MM.1S (cell line): ENCODE measurements around the gene EWSR1.

Experiments
- DNase-seq: peaks from one replicate; pipeline ENCODE4 v3.0.0-alpha.2; 2015
- H2AFZ ChIP-seq: fragments of 300-600 bp; sonication (generic); 2 replicates; pipeline ENCODE4 v1.6.0; 2016; ENCODE audit warnings: antibody characterized with exemption, low read length
- H3F3A ChIP-seq: fragments of 300-600 bp; sonication (generic); 2 replicates; pipeline ENCODE4 v1.6.1; 2016; ENCODE audit warnings: mild to moderate bottlenecking, antibody characterized with exemption, low read length, moderate library complexity, mixed read lengths; ENCODE audit not compliant: insufficient read depth
- H3K27ac ChIP-seq: fragments of 300-600 bp; sonication (generic); 2 replicates; pipeline ENCODE4 v1.5.1; 2016; ENCODE audit warnings: mild to moderate bottlenecking, low read length
- H3K27me3 ChIP-seq: fragments of 300-600 bp; sonication (generic); replicated peaks from 2 replicates; pipeline ENCODE4 v1.6.0; 2016; ENCODE audit warnings: low read length; ENCODE audit not compliant: insufficient read depth
- H3K36me3 ChIP-seq: fragments of 300-600 bp; sonication (generic); replicated peaks from 2 replicates; pipeline ENCODE4 v1.6.1; 2016; ENCODE audit warnings: mild to moderate bottlenecking, low read length, mixed read lengths; ENCODE audit not compliant: insufficient read depth
- H3K4me1 ChIP-seq: fragments of 300-600 bp; sonication (generic); 2 replicates; pipeline ENCODE4 v1.6.1; 2016; ENCODE audit warnings: low read length, mixed read lengths
- H3K4me2 ChIP-seq: fragments of 300-600 bp; sonication (generic); 2 replicates; pipeline ENCODE4 v1.6.0; 2016; ENCODE audit warnings: low read depth, low read length
- H3K4me3 ChIP-seq: fragments of 300-600 bp; sonication (generic); 2 replicates; pipeline ENCODE4 v1.5.1; 2016; ENCODE audit warnings: low read length, mixed read lengths
- H3K79me2 ChIP-seq: fragments of 300-600 bp; sonication (generic); 2 replicates; pipeline ENCODE4 v1.6.1; 2016; ENCODE audit warnings: mixed run types, low read length, mixed read lengths
- H3K9ac ChIP-seq: fragments of 300-600 bp; sonication (generic); 2 replicates; pipeline ENCODE4 v1.6.1; 2016; ENCODE audit warnings: low read length, mixed read lengths
- H3K9me2 ChIP-seq: fragments of 300-600 bp; sonication (generic); replicated peaks from 2 replicates; pipeline ENCODE4 v1.6.1; 2016; ENCODE audit warnings: mild to moderate bottlenecking, low read length, mixed read lengths; ENCODE audit not compliant: insufficient read depth
- H3K9me3 ChIP-seq: fragments of 300-600 bp; sonication (generic); replicated peaks from 2 replicates; pipeline ENCODE4 v1.6.1; 2016; ENCODE audit warnings: mild to moderate bottlenecking, low read length, mixed read lengths; ENCODE audit not compliant: insufficient read depth
- H4K20me1 ChIP-seq: fragments of 300-600 bp; sonication (generic); 2 replicates; pipeline ENCODE4 v1.6.1; 2016; ENCODE audit warnings: mild to moderate bottlenecking, low read length, moderate library complexity, mixed read lengths; ENCODE audit not compliant: insufficient read depth
- CTCF ChIP-seq: fragments of 300-600 bp; sonication (generic); IDR thresholded peaks from 2 replicates; pipeline ENCODE4 v1.5.1; 2016; ENCODE audit warnings: antibody characterized with exemption, low read length, mixed read lengths
- EZH2 ChIP-seq: fragments of 300-600 bp; sonication (generic); optimal IDR thresholded peaks from 2 replicates; pipeline ENCODE3; 2017; ENCODE audit warnings: low read depth, mild to moderate bottlenecking, antibody characterized with exemption, low read length, mixed read lengths
- EZH2phosphoT487 ChIP-seq: fragments of 300-600 bp; sonication (generic); IDR thresholded peaks from 2 replicates; pipeline ENCODE4 v1.6.1; 2018; ENCODE audit warnings: antibody characterized with exemption, low read length

EWSR1 gene

GRCh38 chr22:29345932-29346331, 77.9 kb downstream of the EWSR1 start:
- Histone ChIP-seq H3K4me3 (no peak overlapping the region), H2AFZ (no peak overlapping the region), H3K36me3 (0 out of 2 replicates have a peak, but pooled peaks cover 6% of the 10 kb centered on the region), H3K27ac (no peak overlapping the region), H3K27me3 (no peaks in the 10 kb centered on the region), H3K4me2 (no peak overlapping the region), H3K9ac (no peak overlapping the region), H3K4me1 (no peaks in the 10 kb centered on the region), H3F3A (no peaks in the 10 kb centered on the region), H4K20me1 (no peaks in the 10 kb centered on the region), H3K9me3 (no peaks in the 10 kb centered on the region), H3K79me2 (no peaks in the 10 kb centered on the region), H3K9me2 (no peaks in the 10 kb centered on the region)
- DNase-seq: no peak
- TF ChIP-seq CTCF (no peak), EZH2phosphoT487 (no peak), EZH2 (no peak)

- Histone ChIP-seq H3K9me3 (no peaks in the 10 kb centered on the region), H3K27me3 (no peaks in the 10 kb centered on the region), H3K27ac (no peak overlapping the region), H3K4me1 (no peaks in the 10 kb centered on the region), H3K36me3 (0 out of 2 replicates have a peak, but pooled peaks cover 6% of the 10 kb centered on the region), H2AFZ (no peak overlapping the region), H3K9ac (no peak overlapping the region), H3K4me3 (no peak overlapping the region), H3F3A (no peaks in the 10 kb centered on the region), H3K79me2 (no peaks in the 10 kb centered on the region), H3K4me2 (no peak overlapping the region), H3K9me2 (no peaks in the 10 kb centered on the region), H4K20me1 (no peaks in the 10 kb centered on the region)
- DNase-seq: no peak
- TF ChIP-seq EZH2: no peak
- TF ChIP-seq CTCF: no peak
- no peak for TF ChIP-seq EZH2phosphoT487
Measured at GRCh38 chr22:29346659-29347058, 78.6 kb downstream of the EWSR1 start.

- H3K4me2 ChIP-seq: no peak overlapping the region
- H3K9me2 ChIP-seq: no peaks in the 10 kb centered on the region
- TF ChIP-seq EZH2phosphoT487 (no peak), CTCF (no peak), EZH2 (no peak)
- no peak for DNase-seq
- H3F3A ChIP-seq: no peaks in the 10 kb centered on the region
- no peaks in the 10 kb centered on the region for H3K9me3 ChIP-seq
- no peaks in the 10 kb centered on the region for H3K4me1 ChIP-seq
- no peaks in the 10 kb centered on the region for H3K27me3 ChIP-seq
- no peaks in the 10 kb centered on the region for H3K79me2 ChIP-seq
- peaks cover 8% of the 10 kb centered on the region; the same call in 1 of the 2 replicates for H3K36me3 ChIP-seq
- H3K27ac ChIP-seq: no peak overlapping the region
- no peak overlapping the region for H3K9ac ChIP-seq
- no peak overlapping the region for H3K4me3 ChIP-seq
- no peaks in the 10 kb centered on the region for H4K20me1 ChIP-seq
- H2AFZ ChIP-seq: no peak overlapping the region
Measured at GRCh38 chr22:29348041-29348440, 80.0 kb downstream of the EWSR1 start.

GRCh38 chr22:29348956-29349355, 80.9 kb downstream of the EWSR1 start:
- no peaks in the 10 kb centered on the region for H3F3A ChIP-seq
- peaks cover 8% of the 10 kb centered on the region; the same call in 1 of the 2 replicates for H3K36me3 ChIP-seq
- DNase-seq: no peak
- H3K9ac ChIP-seq: no peak overlapping the region
- no peaks in the 10 kb centered on the region for H3K27me3 ChIP-seq
- no peaks in the 10 kb centered on the region for H3K4me1 ChIP-seq
- no peak overlapping the region for H2AFZ ChIP-seq
- H3K79me2 ChIP-seq: no peaks in the 10 kb centered on the region
- H3K9me2 ChIP-seq: no peaks in the 10 kb centered on the region
- no peak overlapping the region for H3K4me3 ChIP-seq
- TF ChIP-seq CTCF: no peak
- no peak for TF ChIP-seq EZH2
- TF ChIP-seq EZH2phosphoT487: no peak
- no peak overlapping the region for H3K27ac ChIP-seq
- no peaks in the 10 kb centered on the region for H4K20me1 ChIP-seq
- H3K4me2 ChIP-seq: no peak overlapping the region
- no peaks in the 10 kb centered on the region for H3K9me3 ChIP-seq
